CD4-positive, alpha-beta T cell treated with Interleukin-21 for 1 hour (primary cell): ENCODE results near the gene PSD.

ENCODE experiments used
- DNase-seq: peaks from one replicate; pipeline ENCODE4 v3.0.0-alpha.2; 2020

Gene PSD

GRCh38 chr10:102437515-102437914 lies 18.9 kb upstream of the PSD start:
- DNase-seq, result no peak

- no peak for DNase-seq
Measured at GRCh38 chr10:102436312-102436711, 17.7 kb upstream of the PSD start.

DNA sequence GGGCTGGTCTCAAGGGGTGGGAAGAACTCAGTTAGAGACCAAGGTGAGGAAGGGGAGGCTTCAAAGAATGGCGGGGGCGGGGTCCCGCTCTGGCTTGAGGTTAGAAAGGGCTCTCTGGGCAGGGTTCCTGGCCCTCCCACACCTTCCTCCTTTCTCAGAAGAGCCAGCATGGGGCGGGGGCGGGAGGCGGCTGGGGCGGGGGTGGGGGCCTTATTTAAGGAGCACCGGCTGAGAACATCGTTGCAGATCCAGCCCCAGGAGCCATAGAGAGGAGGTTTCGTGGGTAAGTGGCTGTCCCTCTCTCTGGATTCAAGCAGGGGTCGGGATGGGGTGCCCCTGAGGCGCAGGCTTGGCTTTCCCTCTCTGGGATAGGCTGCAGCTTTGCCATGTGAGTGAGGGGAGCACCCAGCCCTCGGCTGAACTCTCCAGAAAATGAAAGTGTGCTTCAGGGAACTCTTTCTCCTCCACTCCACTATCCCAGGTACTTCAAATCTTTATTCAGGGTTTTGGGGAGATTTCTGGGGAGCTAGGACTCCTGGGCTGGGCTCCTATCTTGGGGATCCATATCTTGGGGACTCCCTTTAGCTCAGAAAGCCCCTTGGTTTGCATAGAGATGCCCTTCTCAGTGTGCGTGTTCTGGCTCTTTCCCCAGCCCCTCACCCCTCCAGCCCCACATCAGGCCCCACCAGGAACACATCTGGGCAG lies 17.1 kb upstream of the PSD start:
- peak; percentile 49 for DNase-seq

DNA sequence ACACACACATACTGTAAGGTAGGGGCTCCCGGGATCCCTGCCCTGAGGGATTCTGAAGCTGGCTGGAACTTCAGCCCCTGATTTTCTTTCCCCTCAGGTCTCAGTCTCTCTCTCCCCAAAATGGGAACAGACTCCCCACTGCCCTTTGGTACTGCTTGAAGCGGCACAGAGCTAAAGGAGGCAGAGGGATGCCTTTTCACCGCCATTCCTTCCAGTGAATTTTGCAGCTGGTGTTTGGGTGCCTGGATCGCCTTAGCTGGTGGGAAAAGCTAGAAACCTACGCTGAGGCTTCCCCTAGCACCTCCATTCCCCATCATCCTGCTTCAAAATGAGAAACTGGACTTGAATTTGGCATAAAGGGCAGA lies 16.5 kb upstream of the PSD start:
- DNase-seq, result no peak

DNA sequence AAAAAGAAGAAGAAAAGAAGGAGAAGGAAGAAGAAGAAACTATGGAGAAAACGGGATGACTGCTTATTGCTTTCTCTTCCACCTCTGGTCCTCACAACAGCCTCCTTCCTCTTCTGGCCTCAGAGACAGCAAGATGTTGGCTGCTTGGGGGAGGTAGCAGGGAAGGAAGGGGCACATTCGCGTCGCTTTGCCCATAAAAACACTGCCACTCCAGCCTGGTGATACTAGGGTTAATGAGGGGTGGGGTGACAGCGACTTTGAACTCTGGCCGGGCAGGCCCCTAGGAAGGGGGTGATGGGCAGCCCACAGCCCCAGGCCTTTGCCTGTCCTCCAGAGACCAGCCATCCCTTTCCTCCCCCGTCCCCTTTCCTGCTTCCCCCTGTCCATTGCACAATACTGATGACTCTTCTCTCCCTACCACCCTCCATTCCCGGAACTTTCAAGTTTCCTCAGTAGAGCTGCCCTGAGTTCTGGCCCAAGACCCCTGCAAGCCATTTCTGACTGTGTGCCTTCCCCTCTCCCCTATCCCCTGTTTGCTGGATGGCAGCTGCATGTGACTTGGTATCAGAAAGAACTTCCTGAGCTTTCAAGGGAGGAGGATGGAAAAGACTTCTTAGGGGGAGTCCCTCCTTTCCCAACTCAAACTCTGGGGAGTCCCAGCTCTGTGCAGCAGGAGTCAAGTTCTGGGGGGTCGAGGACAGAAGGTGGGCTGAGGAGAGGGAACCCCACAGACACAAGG lies 16.0 kb upstream of the PSD start:
- no peak for DNase-seq

GRCh38 chr10:102433619-102434046 lies 15.0 kb upstream of the PSD start:
- DNase-seq, result no peak

DNA sequence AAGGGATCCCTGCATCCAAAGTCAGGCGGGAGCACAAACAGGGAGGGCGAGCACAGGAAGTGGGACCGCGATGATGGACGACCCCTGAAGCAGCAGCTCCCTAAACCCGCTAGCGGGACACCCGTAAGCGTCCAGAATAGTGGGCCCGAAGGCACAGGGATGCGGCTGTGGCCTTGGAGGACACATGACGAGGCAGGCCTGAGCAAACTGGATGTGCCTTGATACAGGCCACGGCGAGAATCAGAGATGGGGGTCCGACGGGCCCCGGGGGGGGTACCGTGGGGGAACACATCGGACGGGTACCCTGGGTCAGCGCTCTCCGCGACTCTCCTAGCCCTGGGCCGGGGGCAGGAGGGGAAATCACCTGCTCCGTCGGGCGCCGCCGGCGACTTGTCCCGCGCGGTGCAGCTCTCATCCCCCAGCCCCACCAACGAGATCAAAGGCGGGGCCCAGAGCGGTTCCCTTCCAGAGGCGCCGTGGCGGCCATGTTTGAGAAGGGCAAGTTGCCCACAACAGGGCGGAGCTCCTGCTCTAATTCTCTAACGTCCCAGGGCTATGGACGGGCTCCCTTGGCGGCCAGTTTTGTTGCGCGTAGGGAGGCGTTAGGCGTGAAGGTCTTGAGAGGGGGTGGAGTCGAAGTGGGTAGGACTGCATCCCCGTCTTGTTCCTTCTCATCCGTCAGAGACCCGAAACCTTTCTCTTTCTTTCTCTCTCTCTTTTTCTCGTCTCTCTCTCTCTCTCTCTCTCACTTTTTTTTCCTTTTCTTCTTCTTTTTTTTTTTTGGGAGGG lies 13.8 kb upstream of the PSD start, which contains the start of gene CUEDC2:
TSS of gene CUEDC2 (minus strand) at position 413 of the 789 bp plus-strand sequence. CDS start 7,386 bp downstream, outside the sequence.
- DNase-seq, result peak; percentile 97

GRCh38 chr10:102431452-102432124 lies 13.0 kb upstream of the PSD start:
- no peak for DNase-seq

DNA sequence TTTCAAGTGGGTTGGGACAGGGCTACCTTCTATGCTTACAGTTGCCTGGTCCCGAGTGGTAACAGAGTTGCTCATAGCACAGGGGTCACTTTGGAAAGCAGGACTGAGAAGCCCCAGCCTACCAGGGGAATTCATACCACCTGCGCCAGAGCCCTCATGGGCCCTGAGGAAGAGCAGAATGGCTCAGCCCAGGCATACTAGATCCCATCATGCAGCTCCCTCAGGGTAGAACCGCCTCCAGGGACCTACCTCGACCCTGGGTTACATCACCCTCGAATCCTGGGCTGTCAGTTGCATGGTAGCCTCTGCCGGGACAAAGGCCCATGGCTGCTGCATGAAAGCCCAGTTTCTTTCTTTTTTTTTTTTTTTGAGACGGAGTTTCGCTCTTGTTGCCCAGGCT lies 10.9 kb upstream of the PSD start:
- no peak for DNase-seq

- no peak for DNase-seq
Measured at GRCh38 chr10:102426803-102427287, 8.3 kb upstream of the PSD start.

DNA sequence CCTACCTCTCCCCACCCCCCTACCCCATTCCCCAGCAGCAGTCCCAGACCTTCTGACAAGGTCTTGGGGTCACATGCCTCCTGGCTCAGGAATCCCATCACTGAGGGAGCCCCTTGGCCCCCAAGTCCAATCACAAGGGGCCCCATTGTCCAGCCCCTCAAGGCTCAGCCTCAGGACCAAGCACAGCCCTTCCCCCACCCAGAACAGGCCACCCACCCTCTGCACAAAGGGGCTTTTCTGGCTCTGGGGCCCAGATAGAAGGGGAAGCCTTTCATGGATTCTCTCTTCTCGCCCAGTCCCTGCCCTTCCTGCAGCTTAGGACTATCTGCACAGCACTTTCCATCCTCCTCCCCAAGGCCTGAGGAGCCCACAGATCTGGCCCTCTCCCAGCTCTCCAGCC lies 6.9 kb upstream of the PSD start:
- no peak for DNase-seq

GRCh38 chr10:102424916-102425315 lies 6.3 kb upstream of the PSD start:
- DNase-seq, result no peak

GRCh38 chr10:102424145-102424544 lies 5.6 kb upstream of the PSD start:
- DNase-seq, result no peak

DNA sequence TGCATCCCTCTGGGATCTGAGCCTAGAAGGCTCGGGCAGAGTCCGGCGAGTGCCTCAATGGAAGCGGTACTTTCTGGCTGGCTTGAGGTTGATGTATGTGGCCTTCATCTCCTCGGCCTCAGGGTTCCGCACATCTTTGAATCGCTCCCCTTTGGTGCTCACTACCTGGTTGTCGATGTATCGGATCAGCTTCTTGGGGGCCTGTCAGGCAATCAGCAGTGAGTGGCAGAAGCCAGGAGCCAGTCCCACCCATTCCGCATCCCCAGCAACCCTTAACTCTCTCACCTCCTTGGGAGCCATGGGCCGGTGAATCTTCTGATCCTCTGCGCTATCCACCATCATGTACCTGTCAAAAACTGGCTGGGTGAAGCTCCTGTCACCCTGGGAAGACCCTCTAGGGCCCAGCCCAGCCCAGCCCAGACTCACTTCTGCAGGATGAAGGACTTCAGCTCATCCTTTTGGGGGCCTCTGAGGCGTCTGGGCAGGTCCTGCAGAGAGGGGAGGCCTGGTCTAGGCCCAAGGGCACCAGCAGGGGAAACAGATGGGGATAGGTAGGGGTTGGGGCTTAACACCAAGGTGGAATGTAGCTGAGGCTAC lies 4.9 kb upstream of the PSD start:
- DNase-seq, result no peak

DNA sequence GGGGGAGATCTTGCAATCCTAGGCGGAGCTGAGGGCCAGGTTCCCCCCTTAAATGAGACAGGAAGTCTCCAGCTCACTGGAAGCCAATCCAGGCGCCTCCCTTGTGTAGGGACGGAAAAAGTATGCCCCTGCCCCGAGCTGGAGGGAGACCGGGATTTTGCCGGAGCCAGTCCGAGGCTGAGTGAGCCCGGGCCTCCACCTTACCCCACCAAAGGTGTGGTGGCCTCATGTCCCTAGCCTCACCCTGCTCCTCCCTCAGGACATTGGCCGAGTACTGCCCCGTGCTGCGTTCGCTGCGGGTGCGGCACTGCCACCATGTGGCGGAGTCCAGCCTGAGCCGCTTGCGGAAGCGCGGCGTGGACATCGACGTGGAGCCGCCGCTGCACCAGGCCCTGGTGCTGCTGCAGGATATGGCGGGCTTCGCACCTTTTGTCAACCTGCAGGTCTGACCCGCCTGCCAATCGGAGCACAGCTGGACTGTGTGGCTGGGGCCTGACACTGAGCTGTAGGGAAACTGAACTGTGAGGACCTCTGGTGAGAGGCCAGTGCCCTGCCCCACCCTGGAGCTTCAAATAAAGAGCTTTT lies 4.1 kb upstream of the PSD start:
- peak; percentile 58 for DNase-seq

- peak; percentile 25 for DNase-seq
Measured at GRCh38 chr10:102421757-102422512, 3.4 kb upstream of the PSD start.

DNA sequence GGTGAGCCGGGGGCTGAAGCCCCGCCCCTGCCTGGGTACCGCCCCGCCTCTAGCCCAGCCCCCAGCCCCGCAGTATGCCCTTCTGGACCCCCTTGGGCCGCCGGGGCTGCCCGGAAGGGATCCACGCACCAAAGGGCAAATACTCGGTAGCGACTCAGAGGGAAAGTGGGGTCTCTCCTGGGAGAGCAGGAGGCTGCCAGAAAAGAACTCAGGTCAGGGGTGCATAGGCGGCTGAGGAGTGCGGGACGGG lies 2.8 kb upstream of the PSD start:
- no peak for DNase-seq

- peak; percentile 97 for DNase-seq
Measured at GRCh38 chr10:102420714-102421506, 2.3 kb upstream of the PSD start, which contains the start of gene FBXL15. TSS of gene FBXL15 (plus strand) at chr10:102420836. CDS start at chr10:102421130, 294 bp downstream.

GRCh38 chr10:102420181-102420713 lies 1.7 kb upstream of the PSD start:
- DNase-seq, result no peak
